ENCODE data around the gene KRTAP1-1.

GRCh38 chr17:41009936-41010335 lies 31.3 kb downstream of the KRTAP1-1 start:
- TF ChIP-seq CTCF (IDR thresholded peaks at IDR 0.05; ENCODE audit: insufficient read depth, low read length, poor library complexity, severe bottlenecking) (no peak), EZH2phosphoT487 (conservative IDR thresholded peaks at IDR 0.05; ENCODE audit: low read length) (no peak)

All from SU-DHL-6 (cell line).